ENCODE results near the gene GPC4. TPM values are rescaled to one million over a fixed set of nuclear protein-coding genes. Genes with fewer than 3 reads are reported as not detected.

GPC4 gene
- total RNA-seq, 1 experiment from 2014 or later = 4.7 TPM

GRCh38 chrX:133402042-133402453 lies 13.2 kb downstream of the GPC4 start:
- H4K20me1 ChIP-seq (ENCODE audit: insufficient read depth) = no peaks in the 10 kb centered on the region
- no peaks in the 10 kb centered on the region for H3K9me3 ChIP-seq (ENCODE audit: insufficient read depth, low read depth)
- intact Hi-C loops (cut with micrococcal nuclease; ENCODE audit: unreplicated experiment) = no loop called here
- no peaks in the 10 kb centered on the region for H3K4me1 ChIP-seq (replicated peaks; ENCODE audit: insufficient read depth)
- no TSS peak for BruUV-seq (replicated peaks)
- no peaks in the 10 kb centered on the region for H3K27me3 ChIP-seq (ENCODE audit: insufficient read depth, low read depth)
- ChIA-PET CTCF (no interaction called here), POLR2A (ENCODE audit: unreplicated experiment) (no interaction called here)
- no peaks in the 10 kb centered on the region for H3K36me3 ChIP-seq (ENCODE audit: low read depth)
- no peak for DNase-seq
- no peaks in the 10 kb centered on the region; the same call in 1 of the 2 replicates for H3K9me2 ChIP-seq (ENCODE audit: insufficient read depth)
- no peak overlapping the region for H2AFZ ChIP-seq
- H3F3A ChIP-seq (ENCODE audit: insufficient read depth, low read depth) = no peaks in the 10 kb centered on the region
- no peaks in the 10 kb centered on the region for H3K79me2 ChIP-seq (ENCODE audit: low read depth)
- no peak overlapping the region for H3K27ac ChIP-seq
- H3K4me2 ChIP-seq = no peak overlapping the region
- no peak for TF ChIP-seq EZH2 (IDR thresholded peaks at IDR 0.05; ENCODE audit: low read depth)
- TF ChIP-seq CTCF (conservative IDR thresholded peaks at IDR 0.05) = no peak
- no peak overlapping the region for H3K4me3 ChIP-seq

GRCh38 chrX:133401536-133401935 lies 13.8 kb downstream of the GPC4 start:
- H3K79me2 ChIP-seq (ENCODE audit: low read depth) = no peaks in the 10 kb centered on the region
- H4K20me1 ChIP-seq (ENCODE audit: insufficient read depth) = no peaks in the 10 kb centered on the region
- H3K9me3 ChIP-seq (ENCODE audit: insufficient read depth, low read depth) = no peaks in the 10 kb centered on the region
- ChIA-PET POLR2A (ENCODE audit: unreplicated experiment) (no interaction called here), CTCF (no interaction called here)
- H3K27ac ChIP-seq = no peak overlapping the region
- no TSS peak for BruUV-seq (replicated peaks)
- no peak overlapping the region for H3K4me3 ChIP-seq
- H3K36me3 ChIP-seq (ENCODE audit: low read depth) = no peaks in the 10 kb centered on the region
- no peaks in the 10 kb centered on the region; the same call in 1 of the 2 replicates for H3K9me2 ChIP-seq (ENCODE audit: insufficient read depth)
- H3F3A ChIP-seq (ENCODE audit: insufficient read depth, low read depth) = no peaks in the 10 kb centered on the region
- no peak overlapping the region for H3K4me2 ChIP-seq
- TF ChIP-seq EZH2 (IDR thresholded peaks at IDR 0.05; ENCODE audit: low read depth) (no peak), CTCF (conservative IDR thresholded peaks at IDR 0.05) (no peak)
- H3K27me3 ChIP-seq (ENCODE audit: insufficient read depth, low read depth) = no peaks in the 10 kb centered on the region
- H2AFZ ChIP-seq = no peak overlapping the region
- H3K4me1 ChIP-seq (replicated peaks; ENCODE audit: insufficient read depth) = no peaks in the 10 kb centered on the region
- DNase-seq = no peak
- intact Hi-C loops (cut with micrococcal nuclease; ENCODE audit: unreplicated experiment) = no loop called here

GRCh38 chrX:133399411-133399810 lies 15.9 kb downstream of the GPC4 start:
- Histone ChIP-seq H3K27me3 (ENCODE audit: insufficient read depth, low read depth) (no peaks in the 10 kb centered on the region), H4K20me1 (ENCODE audit: insufficient read depth) (no peaks in the 10 kb centered on the region), H2AFZ (no peak overlapping the region), H3K27ac (no peak overlapping the region), H3K79me2 (ENCODE audit: low read depth) (no peaks in the 10 kb centered on the region), H3K4me2 (no peak overlapping the region), H3F3A (ENCODE audit: insufficient read depth, low read depth) (no peaks in the 10 kb centered on the region), H3K4me1 (replicated peaks; ENCODE audit: insufficient read depth) (peaks cover 6% of the 10 kb centered on the region), H3K9me2 (ENCODE audit: insufficient read depth) (no peaks in the 10 kb centered on the region), H3K9me3 (ENCODE audit: insufficient read depth, low read depth) (no peaks in the 10 kb centered on the region), H3K4me3 (no peak overlapping the region), H3K36me3 (ENCODE audit: low read depth) (no peaks in the 10 kb centered on the region)
- ChIA-PET CTCF (no interaction called here), POLR2A (ENCODE audit: unreplicated experiment) (no interaction called here)
- no peak for TF ChIP-seq CTCF (conservative IDR thresholded peaks at IDR 0.05)
- no peak for TF ChIP-seq EZH2 (IDR thresholded peaks at IDR 0.05; ENCODE audit: low read depth)
- no peak for DNase-seq
- BruUV-seq (replicated peaks) = no TSS peak
- intact Hi-C loops (cut with micrococcal nuclease; ENCODE audit: unreplicated experiment) = no loop called here

All from PC-9 (cell line).